ENCODE measurements around the gene SF1.

DNA sequence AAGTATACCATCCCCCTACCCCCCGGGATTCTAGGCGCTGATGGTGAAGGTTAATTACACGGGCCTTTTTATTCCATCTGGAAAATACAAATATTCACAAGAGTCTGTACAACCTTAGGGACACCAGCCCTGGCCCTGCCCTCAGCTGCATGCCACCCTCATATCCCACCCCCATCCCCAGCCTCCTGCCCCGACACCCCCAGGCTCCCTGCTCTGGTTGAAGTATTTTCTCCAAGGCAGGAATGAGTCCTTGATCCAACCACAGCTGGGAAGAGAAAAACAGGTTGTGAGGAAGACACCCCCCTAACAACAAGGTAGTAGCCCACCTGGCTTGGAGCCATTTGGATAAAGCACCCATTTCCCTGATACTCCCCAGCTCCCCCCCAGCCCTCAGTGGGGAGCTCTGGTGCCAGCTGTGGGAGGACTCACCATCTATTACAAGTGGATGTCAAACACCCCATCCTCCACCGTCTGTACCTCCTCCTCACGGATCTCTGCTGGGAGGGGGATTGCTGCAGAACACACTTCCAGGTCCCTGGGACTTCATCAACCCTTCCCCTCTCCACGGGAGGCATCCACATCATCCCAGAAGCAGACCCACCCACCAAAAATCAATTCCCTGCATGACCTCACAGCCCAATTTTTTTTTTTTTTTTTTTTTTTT, 51.3 kb downstream of the SF1 start:
- TF ChIP-seq, protein P1, sequence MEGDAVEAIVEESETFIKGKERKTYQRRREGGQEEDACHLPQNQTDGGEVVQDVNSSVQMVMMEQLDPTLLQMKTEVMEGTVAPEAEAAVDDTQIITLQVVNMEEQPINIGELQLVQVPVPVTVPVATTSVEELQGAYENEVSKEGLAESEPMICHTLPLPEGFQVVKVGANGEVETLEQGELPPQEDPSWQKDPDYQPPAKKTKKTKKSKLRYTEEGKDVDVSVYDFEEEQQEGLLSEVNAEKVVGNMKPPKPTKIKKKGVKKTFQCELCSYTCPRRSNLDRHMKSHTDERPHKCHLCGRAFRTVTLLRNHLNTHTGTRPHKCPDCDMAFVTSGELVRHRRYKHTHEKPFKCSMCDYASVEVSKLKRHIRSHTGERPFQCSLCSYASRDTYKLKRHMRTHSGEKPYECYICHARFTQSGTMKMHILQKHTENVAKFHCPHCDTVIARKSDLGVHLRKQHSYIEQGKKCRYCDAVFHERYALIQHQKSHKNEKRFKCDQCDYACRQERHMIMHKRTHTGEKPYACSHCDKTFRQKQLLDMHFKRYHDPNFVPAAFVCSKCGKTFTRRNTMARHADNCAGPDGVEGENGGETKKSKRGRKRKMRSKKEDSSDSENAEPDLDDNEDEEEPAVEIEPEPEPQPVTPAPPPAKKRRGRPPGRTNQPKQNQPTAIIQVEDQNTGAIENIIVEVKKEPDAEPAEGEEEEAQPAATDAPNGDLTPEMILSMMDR (IDR thresholded peaks at IDR 0.05; ENCODE audit: low read depth, low read length) = no peak
- no peak for TF ChIP-seq EZH2phosphoT487 (IDR thresholded peaks at IDR 0.05; ENCODE audit: low read depth)

Data from OCI-LY3 (cell line).